ES-I3 (cell line): Measurements from ENCODE around the gene OTUB2.

Experiments used
- H3K36me3 ChIP-seq: 2 replicates; pipeline ENCODE4 v1.6.1; 2013; ENCODE audit warnings: mild to moderate bottlenecking, low read length, control low read depth, moderate library complexity; ENCODE audit not compliant: insufficient read depth
- H3K4me1 ChIP-seq: 2 replicates; pipeline ENCODE4 v1.6.1; 2013; ENCODE audit warnings: mild to moderate bottlenecking, control low read depth, low read length; ENCODE audit not compliant: insufficient read depth
- H3K9ac ChIP-seq: 2 replicates; pipeline ENCODE4 v1.6.1; 2013; ENCODE audit warnings: low read depth, mild to moderate bottlenecking, low read length, moderate library complexity
- H3K9me3 ChIP-seq: 2 replicates; pipeline ENCODE4 v1.6.1; 2013; ENCODE audit warnings: mild to moderate bottlenecking, low read length, moderate library complexity; ENCODE audit not compliant: control insufficient read depth, insufficient read depth

OTUB2 gene

DNA sequence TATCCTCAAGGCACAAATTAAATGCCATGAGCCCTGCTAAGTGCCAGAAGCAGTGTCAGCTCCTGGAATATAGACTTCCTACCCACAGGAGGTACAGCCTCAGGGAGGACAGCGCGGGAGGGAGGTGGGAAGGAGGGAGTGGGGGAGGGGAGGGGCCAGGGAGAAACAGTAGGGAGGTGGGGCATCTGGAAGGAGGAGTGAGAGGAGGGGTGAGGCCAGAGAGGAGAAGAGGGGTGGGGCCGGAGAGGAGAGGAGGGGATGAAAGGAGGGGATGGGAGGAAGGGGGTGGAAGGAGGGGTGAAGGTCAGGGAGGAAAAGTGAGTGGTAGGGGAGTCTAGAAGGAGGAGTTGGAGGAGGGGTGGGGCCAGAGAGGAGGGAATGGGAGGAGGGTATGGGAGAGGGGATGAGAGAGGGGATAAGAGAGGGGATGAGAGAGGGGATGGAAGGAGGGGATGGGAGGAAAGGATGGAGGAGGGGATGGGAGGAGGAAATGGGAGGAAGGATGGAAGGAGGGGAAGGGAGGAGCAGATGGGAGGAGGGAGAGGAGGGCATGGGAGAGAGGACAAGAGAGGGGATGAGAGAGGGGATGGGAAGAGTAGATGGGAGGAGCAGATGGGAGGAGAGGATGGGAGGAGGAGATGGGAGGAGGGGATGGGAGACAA is 38.2 kb upstream of the OTUB2 start:
- H3K9ac ChIP-seq, result no peak overlapping the region
- H3K9me3 ChIP-seq, result no peaks in the 10 kb centered on the region
- H3K36me3 ChIP-seq, result no peaks in the 10 kb centered on the region
- H3K4me1 ChIP-seq, result peaks cover 19% of the 10 kb centered on the region

DNA sequence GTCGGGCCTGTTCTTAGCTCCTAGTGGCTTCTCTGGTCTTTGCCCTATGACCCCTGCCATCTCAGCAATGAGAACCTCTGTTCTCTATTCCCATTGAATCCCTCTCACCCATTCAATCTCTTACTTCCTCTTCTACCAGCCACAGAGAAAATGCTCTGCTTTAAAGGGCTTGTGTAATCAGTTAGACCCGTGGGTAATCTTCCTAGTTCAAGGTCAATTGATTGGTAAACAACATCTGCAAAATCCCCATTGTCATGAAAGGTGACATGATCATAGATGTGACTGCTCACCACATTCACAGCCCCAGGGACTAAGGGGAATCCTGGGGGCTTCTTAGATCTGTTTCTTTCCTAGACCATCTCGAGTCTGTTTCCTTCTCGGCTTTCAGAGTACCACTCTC is 36.2 kb upstream of the OTUB2 start:
- H3K36me3 ChIP-seq, result no peaks in the 10 kb centered on the region
- peaks cover 13% of the 10 kb centered on the region for H3K4me1 ChIP-seq
- H3K9ac ChIP-seq, result no peak overlapping the region
- H3K9me3 ChIP-seq, result no peaks in the 10 kb centered on the region

DNA sequence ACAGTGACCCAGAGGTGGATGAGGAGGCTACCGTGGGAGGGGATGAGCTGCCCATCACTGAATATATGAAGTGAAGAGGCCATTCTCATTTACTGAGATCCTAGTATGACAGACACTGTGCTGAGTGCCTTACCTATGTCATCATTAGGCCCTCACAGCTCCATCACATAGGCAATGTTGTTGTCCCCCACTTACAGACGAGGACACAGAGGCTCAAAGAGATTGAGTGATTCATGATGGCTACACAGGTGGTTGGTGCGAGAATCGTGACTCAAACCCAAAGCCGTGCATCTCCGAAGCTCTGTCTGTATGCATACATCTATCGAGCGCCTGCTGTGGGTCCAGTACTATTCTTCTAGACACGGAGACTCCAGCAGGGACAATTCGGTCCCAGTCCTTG is 34.9 kb upstream of the OTUB2 start:
- no peak overlapping the region for H3K9ac ChIP-seq
- no peaks in the 10 kb centered on the region for H3K36me3 ChIP-seq

DNA sequence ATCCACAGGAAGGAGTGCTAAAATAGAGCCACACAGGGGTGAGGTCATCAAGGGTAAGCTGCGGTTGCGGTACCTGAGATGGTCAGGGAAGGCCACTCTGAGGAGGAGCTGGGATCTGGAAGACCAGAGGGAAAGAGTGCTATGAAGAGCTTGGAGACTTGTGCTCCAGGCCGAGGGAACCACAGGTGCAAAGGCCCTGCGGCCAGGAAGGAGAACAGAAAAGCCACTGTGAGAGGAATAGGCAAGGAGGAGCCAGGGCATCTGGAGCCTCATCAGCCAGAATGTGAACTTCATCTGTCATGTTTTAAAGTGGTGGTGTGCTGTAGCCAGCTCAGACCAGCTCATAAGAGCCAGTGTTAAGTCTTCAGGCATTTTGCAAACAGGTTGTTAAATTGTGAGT is 34.5 kb upstream of the OTUB2 start:
- no peak overlapping the region for H3K9ac ChIP-seq
- H3K9me3 ChIP-seq, result no peaks in the 10 kb centered on the region
- no peaks in the 10 kb centered on the region for H3K36me3 ChIP-seq
- H3K4me1 ChIP-seq, result peaks cover 18% of the 10 kb centered on the region

More for the DNA sequence above, 34.9 kb upstream of the OTUB2 start:
- Histone ChIP-seq H3K4me1 (peaks cover 18% of the 10 kb centered on the region), H3K9me3 (no peaks in the 10 kb centered on the region)

DNA sequence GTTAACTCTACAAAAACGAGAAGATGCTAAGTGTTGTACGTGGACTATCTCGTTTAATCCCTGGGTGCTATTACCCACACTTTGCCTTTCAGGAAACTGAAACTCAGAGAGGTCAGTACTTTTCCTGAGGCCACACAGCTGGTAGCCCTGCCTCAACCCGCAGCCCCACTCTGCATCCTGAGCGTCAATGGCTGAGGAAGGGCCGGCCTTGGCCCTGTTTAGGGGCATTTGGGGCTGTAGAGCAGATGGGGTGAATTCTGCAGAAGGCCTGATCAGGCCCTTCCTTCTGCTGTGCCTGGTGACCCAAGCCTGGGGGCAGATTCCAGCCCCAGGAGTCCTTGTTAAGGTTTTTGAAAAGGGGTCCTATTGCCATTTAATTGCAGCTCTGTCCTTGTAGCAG is 32.8 kb upstream of the OTUB2 start:
- Histone ChIP-seq H3K36me3 (no peaks in the 10 kb centered on the region), H3K9me3 (no peaks in the 10 kb centered on the region), H3K9ac (no peak overlapping the region), H3K4me1 (peaks cover 8% of the 10 kb centered on the region; the same call in 1 of the 2 replicates)

DNA sequence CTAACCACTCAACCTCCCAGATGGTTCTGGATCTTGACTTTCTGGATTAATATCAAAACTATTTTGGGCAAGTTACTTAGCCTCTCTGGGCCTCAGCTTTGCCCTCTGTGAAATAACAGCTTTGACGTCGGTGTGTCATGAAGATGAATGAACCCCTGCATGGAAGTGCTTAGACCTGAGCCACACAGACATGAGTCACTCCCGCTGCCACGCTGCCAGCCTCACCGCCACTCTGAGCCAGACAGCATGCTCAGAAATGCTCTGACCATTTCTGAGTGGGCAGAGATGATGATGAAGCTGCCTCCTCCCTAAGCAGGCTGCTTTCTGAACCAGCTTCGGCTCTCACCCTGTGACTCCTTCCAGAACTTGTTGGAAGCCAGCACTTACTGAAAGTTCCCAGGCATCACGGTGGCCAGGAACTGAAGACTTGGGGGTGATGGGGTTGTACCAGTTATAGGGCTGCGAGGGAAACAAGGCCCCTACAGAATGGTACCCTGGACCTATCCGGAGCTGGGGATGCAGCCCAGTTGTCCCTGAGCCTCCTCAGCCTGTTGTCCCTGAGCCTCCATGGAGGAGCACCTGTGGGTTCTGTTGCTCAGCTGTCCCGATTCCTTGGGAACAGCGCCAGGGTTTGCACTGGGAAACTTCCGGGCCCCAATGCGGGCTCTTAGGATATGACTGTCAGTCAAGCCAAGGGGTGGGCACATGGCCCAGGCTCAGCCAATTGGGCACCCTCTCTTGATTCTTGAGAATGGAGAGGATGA is 31.0 kb upstream of the OTUB2 start:
- Histone ChIP-seq H3K9ac (no peak overlapping the region), H3K36me3 (no peaks in the 10 kb centered on the region), H3K9me3 (no peaks in the 10 kb centered on the region)

DNA sequence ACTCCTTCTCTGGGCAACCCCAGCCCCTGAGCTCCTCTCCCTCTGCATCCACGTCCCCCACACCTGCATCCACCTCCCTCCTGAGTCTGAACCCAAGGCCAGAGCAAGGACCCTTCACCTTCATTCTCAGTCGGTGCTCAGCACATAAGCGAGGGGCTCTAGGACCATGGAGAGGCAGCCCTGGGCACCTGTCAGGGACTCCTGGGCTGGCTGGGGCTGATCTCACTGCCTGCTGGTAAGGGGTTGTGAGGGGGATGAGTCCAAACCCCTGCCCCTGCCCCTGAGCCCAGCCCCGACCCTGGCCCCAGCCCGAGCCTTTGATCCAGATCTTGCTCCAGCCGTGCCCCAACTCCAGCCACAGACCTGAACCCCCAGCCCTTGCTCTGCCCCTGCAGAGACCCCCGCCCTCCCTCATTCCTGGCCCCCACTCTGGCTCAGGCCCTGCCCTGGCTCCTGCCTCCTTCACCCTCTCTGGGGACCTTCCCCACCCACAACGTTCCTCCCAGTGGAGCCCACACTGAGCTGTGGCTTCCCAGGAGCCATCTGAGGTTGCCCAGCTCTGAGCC is 29.9 kb upstream of the OTUB2 start:
- peaks cover 8% of the 10 kb centered on the region; the same call in 1 of the 2 replicates for H3K4me1 ChIP-seq
- no peaks in the 10 kb centered on the region for H3K36me3 ChIP-seq
- H3K9me3 ChIP-seq, result no peaks in the 10 kb centered on the region
- H3K9ac ChIP-seq, result no peak overlapping the region

More for the DNA sequence above, 31.0 kb upstream of the OTUB2 start:
- H3K4me1 ChIP-seq, result peaks cover 8% of the 10 kb centered on the region; the same call in 1 of the 2 replicates

DNA sequence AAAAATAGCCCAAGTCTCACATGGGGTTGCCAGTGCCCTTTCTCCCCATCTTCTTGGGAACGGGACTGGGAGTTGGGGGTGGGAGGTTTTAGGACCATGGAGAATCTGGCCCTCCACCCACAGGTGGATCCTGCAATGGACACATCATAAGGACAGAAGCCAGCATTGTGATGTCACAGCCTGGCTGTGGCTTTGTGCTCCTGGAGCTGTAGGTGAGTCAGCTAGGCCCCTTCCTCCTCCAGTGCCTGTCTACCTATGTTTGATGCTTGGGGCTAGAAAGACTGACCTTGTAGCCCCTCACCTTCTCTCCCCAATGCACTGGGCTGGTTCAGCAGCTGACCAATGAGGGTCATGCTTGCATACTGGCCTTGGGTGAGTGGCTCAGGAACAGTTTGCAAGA is 29.1 kb upstream of the OTUB2 start, which contains the start of gene CCDC197:
Gene CCDC197, plus strand, starts transcription at position 220 of the 400 bp plus-strand sequence. CDS start 831 bp downstream, outside the sequence.
- Histone ChIP-seq H3K4me1 (peaks cover 8% of the 10 kb centered on the region; the same call in 1 of the 2 replicates), H3K9ac (no peak within 1 kb of the TSS), H3K36me3 (no peaks in the 10 kb centered on the region), H3K9me3 (no peaks in the 10 kb centered on the region)

DNA sequence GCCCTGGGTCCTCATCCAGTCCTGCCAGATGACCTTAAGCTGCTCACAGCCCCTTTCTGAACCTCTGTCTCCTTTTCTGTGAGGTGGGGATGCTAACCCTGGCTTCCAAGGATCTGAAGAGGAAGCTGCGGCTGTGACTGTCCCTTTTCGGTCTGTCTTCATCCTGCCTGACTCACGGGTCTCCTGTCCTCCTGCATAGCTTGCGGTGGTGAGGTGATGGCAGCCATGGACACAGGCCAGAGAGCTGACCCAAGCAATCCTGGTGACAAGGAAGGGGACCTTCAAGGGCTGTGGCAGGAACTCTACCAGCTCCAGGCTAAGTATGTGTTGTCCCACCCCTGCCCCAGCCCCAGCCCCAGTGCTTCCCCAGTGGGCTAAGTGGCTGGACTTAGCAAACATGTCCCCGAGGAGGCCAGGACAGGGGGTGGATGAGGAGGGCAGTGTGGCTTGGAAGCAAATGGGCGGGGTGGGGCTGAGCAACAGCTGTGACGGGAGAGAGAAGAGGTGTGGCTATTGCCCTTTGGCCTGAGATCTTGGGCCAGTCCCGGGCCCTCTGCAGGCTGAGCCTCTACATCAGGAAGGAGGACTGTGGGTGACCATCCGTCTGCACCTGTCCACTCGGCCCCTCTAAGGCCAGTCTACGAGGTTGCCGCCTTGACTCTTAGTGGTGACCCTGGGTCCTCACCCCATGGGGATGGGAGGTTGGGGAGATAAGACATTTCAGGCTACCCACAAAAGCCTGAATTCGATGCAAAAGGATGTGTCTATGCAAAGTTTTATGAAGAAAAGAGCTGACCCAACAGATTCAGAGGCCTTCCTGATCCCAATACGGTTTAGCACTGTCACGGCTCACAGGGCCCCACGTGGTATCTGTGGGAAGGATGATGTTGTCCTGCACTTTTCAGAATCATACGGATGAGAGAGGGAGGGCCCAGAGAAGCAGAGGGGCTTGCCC is 27.9 kb upstream of the OTUB2 start:
- no peaks in the 10 kb centered on the region for H3K36me3 ChIP-seq
- peaks cover 5% of the 10 kb centered on the region; the same call in 1 of the 2 replicates for H3K4me1 ChIP-seq
- H3K9ac ChIP-seq, result no peak overlapping the region
- H3K9me3 ChIP-seq, result no peaks in the 10 kb centered on the region

DNA sequence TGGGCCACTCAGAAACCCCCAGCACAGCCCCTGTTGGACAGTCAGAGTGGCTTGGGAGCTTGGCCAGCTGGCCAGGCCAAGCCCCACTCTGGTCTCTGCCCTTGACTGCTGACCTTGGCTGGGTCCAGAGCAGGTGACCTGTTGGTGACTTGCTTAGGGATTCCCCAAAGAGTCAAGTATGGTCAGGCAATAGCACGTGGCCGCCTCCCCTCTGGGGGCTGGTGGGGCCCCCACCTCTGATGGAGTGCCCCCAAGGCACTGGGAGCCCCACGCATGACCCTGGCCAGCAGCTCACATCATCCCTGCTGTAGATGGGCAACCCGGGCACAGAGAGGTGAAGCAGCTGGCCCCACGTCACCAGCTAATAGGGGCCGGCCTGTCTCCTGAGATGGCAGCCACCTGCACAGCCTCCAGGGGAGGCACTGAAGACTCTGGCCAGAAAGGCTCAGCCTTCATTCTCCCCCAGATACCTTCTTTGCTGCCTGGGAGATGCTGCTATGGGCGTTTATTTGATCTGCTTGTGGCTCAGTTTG is 27.2 kb upstream of the OTUB2 start:
- Histone ChIP-seq H3K36me3 (no peaks in the 10 kb centered on the region), H3K9ac (no peak overlapping the region), H3K9me3 (no peaks in the 10 kb centered on the region), H3K4me1 (peaks cover 5% of the 10 kb centered on the region; the same call in 1 of the 2 replicates)

DNA sequence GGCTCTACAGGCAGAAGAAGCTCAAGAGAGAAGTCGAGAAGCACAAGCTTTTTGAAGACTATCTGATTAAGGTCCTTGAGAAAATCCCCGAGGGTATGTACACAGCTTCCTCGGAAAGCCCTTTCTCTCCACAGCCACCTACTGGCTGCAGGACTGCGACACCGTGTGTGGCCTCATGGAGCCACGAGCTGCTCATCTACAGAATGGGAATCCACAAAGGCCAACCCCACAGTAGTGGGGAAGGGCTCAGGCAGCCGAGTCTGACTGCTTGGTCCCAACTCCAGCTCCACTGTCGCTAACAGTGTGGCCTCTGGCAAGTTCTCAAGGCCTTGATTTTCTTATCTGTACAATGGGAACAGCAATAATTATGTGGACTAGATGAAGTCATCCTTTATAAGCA is 26.6 kb upstream of the OTUB2 start:
- Histone ChIP-seq H3K36me3 (no peaks in the 10 kb centered on the region), H3K4me1 (peaks cover 5% of the 10 kb centered on the region; the same call in 1 of the 2 replicates), H3K9ac (no peak overlapping the region), H3K9me3 (no peaks in the 10 kb centered on the region)

DNA sequence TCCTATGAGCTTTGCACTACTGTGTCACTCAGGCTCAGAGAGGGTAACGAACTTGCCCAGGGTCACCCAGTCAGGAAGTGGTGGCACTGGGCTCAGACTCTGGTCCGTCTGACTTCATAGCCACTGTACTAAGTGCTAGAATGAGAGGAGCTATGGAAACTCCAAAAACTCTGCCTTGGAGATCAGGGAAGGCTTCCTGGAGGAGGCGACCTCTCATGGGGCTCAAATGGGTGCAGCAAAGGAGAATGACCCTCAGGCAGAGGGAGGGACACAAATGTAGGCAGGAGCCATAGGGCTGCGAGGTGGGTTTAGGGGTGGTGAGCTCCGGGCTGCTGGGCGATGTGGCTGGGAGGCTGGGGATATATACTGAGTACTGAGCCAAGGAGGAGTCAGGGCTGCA is 25.9 kb upstream of the OTUB2 start:
- Histone ChIP-seq H3K9me3 (no peaks in the 10 kb centered on the region), H3K36me3 (no peaks in the 10 kb centered on the region), H3K4me1 (peaks cover 5% of the 10 kb centered on the region; the same call in 1 of the 2 replicates), H3K9ac (no peak overlapping the region)

DNA sequence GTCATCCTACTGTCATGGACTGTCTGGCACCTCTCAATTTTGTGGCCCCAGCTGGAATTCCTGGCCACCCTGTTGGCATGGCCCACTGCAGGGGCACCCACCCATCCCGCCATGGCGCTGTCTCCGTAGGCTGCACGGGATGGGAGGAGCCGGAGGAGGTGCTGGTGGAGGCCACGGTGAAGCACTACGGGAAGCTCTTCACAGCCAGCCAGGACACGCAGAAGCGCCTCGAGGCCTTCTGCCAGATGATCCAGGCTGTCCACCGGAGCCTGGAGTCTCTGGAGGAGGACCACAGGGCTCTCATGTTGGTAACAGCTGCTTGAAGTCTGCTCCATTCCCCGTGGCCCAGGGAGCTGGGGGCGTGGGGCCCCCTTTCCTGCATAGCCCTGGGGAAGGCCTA is 25.1 kb upstream of the OTUB2 start:
- H3K9ac ChIP-seq, result no peak overlapping the region
- H3K36me3 ChIP-seq, result no peaks in the 10 kb centered on the region
- peaks cover under 1% of the 10 kb centered on the region; the same call in 1 of the 2 replicates for H3K4me1 ChIP-seq
- no peaks in the 10 kb centered on the region for H3K9me3 ChIP-seq
